HG03432 (cell line): ENCODE results near the gene KCNJ10.
A peak's percentile ranks its signal among the peaks of the same experiment; 100 is the strongest.
"Not testable (repeated sequence)": the region's sequence is repeated elsewhere in the genome, so short reads cannot be mapped to it uniquely, and the experiment has no call there.

ENCODE experiments used
- ATAC-seq: cut with Tn5 transposase; IDR thresholded peaks from one replicate; pipeline ENCODE4 v1.9.1; 2021; ENCODE audit warnings: mild to moderate bottlenecking, moderate library complexity; ENCODE audit not compliant: unreplicated experiment

The KCNJ10 gene

DNA sequence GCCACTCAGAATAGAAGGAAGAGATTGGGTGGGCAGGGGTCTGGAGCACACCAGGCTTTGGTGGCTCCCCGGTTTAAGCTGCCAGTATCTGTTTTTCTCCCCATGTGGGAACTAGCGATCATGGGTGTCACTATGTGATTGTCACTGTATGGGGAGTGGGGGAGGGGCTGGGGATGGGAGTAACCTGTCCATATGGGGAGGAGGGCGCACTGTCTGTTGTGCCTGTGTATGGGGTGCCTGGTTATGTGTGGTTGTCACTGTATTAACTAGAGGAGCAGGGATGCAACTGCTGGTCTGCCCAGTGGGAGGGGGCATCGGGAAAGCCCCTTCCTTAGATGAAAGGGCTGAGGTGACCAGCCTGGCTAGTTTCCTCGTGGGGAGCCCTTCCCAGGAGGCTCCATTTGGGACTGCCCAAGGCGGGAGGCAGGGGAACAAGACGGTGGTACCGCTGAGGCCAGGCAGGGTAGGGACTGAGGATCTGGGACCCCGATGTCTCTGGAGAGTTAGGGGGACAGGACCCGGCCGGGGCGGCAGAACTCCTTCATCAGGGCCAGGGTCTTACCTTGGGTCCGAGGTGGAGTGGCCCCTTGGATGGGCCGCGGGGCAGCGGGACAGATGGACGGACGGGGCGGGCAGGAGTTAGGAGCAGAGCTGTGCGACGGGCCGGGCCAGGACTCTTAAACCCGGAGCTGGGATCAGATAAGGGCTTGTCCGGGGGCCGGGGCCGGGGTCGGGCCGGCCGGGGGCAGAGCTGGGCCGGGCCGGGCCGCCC lies at the start of gene KCNJ10:
Gene KCNJ10 (minus strand): TSS at position 701 of the 772 bp plus-strand sequence. CDS start 27,628 bp downstream, outside the sequence.
- no peak for ATAC-seq

DNA sequence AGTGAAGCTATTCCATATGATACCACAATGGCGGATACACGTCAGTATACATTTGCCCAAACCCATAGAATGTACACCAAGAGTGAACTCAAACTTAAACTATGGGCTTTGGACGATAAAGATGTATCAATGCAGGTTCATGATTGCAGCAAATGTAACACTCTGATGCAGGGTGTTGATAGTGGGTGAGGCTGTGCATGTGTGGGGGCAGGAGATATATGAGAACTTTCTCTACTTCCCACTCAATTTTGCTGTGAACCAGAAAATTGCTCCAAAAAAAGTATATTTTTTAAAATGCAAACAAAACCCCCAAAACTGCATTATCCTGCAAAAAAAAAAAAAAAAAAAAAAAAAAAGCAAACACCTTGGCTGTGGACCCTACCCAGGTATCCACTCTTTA lies 49.0 kb upstream of the KCNJ10 start:
- no peak for ATAC-seq

DNA sequence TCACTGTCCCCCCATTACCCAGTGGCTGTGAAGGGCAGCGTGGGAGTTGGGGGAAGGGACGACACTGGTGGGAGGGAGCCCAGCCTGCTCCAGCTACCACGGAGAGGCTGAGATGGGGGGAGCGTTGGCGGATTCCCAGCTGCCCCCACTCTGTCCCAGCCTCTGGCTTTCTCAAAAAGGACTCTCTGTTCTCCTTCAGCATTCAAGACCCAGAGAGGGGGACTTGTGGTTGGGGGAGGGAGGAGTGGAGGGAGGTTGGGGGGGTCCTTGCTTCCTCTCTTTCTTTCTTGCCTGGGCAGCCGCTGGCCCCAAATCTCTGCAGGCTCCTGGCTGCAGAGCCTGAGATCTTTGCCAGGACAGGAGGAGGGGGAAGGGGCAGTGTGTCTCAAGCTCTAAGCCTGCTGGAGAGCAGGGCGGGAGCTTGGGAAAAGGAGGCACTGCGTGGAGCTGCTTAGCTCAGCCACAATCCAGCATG lies 47.8 kb upstream of the KCNJ10 start:
- no peak for ATAC-seq

DNA sequence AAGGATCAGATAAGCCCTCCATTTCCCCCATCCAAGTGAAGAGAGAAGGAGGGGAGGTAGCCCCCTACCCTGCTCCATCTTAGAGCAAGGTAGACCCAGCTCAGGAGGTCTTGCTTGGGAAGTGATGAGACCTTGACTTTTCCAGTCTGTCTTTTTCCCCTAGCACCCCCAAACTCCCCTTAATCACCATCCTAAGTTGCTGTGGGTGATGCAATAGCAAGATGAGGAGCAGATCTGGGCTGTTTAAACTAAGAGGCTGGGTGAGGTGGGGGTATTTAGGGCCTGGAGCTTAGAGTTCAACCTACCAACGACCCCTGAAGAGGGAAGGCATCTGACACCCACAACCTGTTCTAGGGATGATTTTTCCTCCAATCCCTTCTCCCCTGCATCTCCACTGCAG lies 47.3 kb upstream of the KCNJ10 start:
- ATAC-seq = no peak

DNA sequence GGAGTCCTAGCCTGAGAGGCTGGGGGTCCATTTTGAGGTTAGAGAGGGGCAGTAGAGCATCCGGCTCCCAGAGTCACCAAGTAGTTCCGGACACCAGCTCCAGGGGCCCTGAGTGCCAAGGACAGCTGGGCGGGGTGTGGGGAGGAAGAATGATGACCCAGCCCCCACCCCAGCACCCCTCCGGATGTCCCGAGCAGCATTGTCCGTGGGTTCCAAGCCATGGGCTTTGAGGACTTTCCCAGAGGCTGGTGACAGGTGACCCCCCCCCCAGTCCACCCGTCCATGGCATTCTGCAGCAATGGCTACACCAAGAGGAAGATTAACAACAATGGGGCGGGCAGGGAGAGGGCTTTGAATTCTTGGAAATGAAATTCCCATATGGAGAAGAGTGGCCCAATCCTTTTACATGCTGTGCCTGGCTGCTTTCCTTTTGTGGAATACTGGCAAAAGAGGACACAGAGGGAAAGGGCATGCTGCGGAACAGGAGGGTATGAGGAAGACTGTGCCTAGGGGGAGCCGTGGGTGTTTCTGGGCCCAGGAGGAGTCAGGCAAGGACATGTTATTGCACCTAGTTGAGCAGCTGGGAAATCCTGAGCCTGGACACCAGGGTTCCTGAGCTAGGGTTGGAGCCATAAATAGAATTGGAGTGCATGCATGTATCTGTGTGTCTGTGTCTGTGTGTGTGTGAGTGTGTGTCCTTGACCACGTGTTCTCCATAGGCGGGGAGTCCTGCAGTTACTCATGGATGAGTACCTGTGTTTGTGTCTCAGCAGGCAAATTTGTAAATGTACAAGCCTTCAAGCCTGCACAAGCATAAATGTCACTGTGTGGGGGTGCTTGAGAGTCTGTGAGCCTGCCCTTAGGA lies 46.6 kb upstream of the KCNJ10 start:
- ATAC-seq = no peak

DNA sequence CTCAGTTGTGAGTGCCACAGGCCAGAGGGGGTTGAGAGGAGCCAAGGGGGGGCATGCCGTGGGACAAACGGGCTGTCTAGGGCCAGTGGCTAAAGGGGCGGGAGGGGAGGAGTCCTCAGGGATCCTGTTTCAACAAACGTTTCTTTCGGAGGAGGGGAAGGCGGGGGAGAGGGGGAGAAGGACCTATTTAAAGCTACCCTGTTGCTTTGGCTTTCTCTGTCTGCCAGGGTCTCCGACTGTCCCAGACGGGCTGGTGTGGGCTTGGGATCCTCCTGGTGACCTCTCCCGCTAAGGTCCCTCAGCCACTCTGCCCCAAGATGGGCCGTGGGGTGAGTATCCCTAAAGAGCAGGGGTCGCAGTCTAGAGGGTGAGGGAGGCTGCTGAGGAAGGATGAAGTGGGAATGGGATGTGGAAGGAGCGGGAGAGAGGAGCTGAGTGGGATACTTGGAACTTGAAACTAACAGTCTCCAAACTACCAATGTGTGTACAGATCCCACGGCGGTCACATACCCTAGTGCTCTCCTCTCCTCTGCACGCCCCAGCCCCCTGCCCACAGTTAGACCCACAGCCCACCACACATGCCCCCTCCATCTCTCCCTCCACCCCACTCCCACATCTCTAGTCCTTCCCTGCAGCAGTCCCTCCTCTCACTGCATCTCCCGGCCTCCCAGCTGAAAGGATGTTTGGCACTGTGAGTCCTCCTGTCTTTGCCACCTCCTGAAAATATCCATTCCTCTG lies 45.8 kb upstream of the KCNJ10 start, which contains the start of gene ATP1A2:
Gene ATP1A2 (plus strand): TSS at position 215 of the 738 bp plus-strand sequence. CDS start 103 bp downstream, at position 318.
- ATAC-seq = no peak

DNA sequence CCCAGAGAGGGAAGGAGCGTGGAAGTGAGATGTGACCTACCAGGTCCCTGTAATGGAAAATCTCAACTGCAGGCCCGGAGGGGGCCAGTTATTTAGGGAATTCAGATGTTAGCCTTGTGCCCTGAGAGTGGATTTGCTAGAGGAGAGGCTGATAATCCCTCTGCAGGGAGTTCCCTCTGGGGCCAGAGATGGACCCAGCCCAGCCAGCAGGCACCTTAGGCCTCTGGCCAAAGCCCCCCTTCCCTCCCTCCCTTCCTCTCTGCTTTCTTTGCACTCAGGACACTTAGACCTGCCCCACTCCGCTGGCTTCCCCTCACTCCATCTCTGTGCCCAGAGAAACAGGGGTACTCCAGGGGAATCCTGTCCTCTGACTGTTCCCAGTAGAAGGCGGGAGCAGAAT lies 44.1 kb upstream of the KCNJ10 start:
- no peak for ATAC-seq

DNA sequence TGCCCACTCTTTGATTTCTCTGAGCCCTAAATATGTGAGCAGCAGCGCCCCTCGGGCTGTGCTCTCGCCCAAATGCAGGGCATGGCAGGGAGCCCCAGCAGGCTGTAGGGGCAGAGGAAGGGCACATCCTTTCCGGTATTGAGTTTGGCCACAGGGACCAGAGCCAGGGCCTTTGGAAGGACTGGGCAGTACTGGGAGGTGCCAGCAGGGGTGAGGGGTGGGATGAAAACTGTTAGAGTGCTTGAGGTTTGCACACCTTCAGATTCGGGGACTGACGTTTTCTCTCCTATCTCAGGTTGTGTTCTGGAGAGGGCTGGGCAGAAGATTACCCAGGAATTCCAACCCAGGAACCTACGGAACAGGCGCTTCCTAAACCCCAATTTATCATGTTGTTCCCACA lies 43.4 kb upstream of the KCNJ10 start:
- ATAC-seq = no peak

DNA sequence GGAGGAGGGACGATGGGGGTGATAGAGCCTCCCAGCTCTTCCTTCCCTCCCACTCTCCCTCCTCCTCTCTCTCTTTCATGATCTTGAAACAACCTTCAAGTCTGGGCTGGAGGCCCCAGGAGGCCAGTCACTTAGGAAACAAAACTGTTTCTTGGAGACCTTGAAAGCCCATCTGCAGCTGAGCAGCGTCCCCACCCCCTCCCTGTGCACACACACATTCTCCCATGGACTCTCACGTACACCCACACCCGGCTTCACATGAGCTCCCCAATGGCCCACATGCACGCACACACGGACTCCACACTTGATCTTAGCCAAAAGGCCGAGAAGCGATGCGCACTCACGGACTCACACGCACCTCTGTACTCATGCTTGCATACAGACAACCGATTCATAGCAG lies 42.4 kb upstream of the KCNJ10 start:
- no peak for ATAC-seq

DNA sequence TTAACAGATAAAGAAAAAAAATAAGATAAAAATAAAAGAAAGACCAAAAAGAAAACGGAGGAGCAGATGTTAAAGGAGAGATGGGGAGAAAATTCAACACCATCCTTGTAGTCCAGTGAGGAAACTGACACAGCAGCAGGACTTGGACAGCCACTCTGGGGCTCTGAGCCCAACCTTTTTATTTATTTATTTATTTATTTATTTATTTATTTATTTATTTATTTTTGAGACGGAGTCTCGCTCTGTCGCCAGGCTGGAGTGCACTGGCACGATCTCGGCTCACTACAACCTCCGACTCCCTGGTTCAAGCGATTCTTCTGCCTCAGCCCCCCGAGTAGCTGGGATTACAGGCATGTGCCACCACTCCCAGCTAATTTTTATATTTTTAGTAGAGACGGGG lies 41.5 kb upstream of the KCNJ10 start:
- not testable (repeated sequence) for ATAC-seq

DNA sequence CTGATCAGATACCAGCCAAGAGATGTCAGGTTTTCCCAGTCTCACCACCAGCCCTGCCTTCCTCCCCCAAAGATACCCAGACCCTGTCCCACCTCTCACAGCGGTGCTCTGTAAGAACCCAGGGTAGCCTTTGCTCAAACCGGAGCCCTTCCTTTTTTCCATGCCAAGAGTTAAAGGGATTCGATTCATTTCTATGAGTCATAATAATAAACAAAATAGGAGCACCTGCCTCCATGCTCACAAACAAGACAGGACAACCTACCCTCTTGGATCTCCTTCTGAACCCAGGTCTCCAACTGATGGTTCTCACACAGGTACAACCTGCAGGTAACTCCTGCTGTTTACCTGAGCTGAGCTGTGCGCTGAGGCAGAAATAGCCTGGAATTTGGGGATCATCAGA lies 39.7 kb upstream of the KCNJ10 start:
- ATAC-seq = no peak

DNA sequence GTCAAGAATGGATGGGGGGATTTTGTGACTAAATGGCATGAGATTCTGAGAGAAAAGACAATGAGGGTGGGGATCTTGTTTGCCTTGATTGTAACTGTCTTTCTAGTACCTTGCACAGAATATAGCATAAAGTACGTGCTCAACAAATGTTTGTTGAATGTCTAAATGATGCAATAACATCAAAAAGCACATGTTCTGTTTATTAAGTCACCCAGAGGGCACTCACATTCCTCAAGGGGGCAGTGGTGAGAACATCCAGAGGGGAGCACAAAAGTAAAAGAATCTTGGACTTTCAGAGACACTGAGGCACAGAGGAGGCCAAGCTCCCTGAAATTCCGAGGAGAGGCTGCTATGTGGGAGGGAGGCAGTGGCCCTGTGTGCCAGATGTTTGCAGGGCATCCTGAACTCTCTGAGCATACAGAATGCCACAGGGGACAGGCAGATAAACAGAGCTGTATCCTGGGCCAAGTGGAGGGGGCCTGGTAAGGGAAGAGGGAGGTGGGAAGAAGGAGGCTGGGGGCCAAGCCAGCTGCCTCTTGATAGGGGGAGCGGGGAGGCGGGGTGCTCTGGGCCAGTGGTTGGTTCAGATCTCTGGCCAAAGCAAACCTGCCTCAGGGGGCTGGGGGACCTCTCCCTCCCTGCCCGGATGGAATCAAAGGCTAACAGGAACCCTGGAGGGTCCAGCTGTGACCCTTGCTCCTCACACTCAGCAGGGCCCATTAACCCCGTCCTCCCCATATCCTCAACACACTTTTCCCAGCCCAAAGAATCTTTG lies 39.1 kb upstream of the KCNJ10 start:
- ATAC-seq = no peak

DNA sequence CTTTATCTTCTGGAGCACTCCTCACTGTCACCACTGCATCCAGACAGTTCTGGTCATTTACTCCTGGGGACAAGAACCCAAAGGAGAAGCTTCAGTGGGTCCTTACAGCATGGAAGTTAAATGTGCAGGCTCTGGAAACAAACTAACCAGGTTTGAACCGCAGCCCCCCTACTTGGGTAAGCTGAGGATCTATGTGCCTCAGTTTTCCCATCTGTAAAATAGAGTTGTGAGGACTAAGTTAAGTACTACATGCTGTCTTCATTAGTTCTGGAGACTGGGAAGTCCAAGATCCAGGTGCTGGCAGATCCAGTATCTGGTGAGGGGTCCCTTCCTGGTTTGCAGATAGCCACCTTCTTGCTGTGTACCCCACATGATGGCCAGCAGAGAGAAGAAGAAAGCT lies 37.6 kb upstream of the KCNJ10 start:
- no peak for ATAC-seq

DNA sequence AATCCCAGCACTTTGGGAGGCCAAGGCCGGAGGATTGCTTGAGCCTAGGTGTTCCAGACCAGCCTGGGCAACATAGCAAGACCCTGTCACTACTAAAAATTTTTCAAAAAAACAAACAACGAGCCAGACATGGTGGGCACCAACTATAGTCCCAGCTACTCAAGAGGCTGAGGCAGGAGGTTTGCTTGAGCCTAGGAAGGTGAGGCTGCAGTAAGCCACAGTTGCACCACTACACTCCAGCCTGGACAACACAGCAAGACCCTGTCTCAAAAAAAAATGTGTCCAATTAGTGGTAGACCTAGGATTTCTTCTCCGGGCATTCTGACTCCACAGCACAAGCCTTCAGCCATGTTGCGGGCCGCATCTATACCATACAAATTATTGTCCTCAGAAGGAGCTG lies 35.2 kb upstream of the KCNJ10 start:
- ATAC-seq = no peak

DNA sequence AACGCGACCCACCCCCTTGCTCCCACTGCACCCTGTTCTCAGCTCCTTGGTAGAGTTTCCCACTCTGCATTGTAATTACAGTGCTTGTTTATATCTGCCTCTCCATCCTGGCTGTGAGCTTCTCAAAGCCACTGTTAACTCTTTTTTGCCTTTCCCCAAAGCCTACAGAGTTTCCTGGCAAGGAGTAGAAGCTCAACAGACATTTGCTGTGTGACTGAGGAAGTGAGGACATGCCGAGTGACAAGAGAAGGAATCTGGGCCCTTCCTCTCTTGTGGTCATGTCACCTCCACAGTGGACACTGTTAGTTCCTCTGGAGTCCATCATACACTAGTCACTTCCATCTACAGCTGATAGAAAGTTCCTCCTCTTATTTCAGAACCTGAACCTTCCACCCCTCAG lies 34.5 kb upstream of the KCNJ10 start:
- ATAC-seq = no peak

DNA sequence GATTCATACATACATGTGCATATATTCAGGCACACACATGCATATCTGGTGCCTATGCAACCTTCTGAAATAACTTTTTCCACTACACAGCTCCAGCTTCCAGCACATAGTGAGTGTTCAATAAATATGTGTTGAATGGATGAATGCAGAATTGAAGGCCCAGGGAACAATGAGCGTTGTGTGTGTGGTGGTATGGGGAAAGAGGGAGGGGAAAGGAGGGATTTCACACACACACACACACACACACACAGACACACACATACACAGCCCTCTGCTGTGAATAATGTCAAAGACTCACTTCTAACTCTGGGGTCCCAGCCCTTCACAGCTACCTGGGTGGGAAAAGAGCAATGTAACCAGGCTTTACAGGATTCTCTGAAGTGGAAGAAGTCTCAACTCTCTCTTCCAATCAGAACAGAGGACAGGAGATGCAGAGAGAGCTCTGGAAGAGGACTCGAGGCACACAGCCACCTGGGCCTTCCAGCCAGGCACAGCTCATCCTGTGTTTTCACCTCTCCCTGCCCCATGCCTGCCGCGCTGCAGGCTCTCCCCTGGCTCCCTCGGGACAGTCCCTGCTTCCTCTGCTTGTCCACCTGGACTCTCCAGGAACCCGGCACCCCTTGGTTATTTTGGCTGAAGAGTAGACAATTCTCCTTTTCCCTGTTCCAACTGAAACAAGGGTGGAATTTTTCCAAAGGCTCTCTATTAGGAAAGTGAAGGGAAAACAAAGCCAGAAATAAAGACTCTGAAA lies 33.9 kb upstream of the KCNJ10 start:
- ATAC-seq = no peak

DNA sequence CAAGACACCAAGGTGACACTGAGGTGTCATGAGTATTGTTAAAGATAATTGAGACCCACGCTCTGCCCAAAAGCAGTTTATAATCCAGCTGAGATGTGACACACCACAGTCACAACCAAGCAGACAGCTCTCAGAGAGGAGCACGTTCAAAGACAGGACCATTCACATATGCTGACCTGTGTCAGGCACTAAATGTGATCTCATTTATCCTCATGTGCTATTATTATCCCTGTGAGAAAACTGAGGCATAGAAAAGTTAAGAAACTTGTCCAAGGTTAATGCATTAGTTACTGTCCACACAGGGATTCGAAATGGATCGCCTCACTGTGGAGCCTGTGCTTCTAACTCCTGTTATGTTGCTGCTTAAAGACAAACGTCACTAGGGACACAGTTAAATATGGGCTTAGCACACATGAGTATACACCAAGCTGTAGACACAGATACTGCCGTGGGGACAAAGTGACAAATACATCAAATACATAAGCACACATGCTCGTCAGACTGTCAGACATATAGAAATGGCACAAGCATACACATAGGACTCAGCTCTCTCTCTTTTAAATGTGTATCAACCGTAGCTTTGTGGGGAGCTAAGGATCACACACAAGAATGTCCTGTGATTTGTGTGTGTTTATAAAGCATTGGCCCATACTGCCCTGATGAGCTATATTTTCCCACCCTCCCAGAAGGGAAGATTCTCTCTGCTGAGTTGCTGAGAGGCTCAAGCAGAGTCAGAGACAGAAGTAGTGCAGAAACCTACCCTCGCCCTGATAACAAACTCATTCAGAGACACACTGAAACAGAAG lies 32.0 kb upstream of the KCNJ10 start:
- no peak for ATAC-seq

DNA sequence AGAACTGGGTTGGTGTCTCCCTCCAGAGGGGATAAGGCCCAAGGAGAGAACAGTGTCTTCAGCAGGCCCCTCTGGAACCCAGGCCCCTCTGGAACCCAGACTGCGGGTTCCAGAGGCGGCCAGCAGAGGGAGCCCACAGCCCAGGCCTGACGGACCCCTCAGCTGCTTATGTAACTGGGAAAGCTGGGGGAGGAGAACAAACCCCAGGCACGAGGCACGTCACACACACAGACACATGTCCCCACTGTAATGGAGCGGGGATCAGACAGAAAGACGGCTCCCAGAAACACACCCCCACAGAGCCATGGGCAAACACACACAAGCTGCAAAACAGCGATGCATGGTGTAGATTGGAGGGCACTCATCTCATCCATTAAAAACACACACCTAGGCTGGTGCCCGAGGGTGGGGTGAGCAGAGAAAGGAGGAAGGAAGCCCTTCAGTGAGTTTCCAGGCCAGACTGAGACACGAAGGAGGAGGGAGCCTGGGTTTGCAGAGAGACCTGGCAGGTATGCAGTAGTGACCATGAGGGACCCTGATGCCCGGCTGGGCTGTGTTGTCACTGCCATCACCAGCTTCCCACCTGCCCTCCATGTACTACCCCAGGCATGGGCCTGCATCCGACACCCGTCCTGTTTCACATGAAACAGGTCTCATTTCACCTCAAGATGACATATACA lies 31.2 kb upstream of the KCNJ10 start:
- peak; percentile 24 for ATAC-seq
